ENCODE data around the gene MGARP.

GRCh38 chr4:139247700-139248238, 32.3 kb downstream of the MGARP start:
- TF ChIP-seq TARDBP (IDR thresholded peaks at IDR 0.05) (no peak), BHLHE40 (IDR thresholded peaks at IDR 0.05; ENCODE audit: borderline replicate concordance) (no peak), FOXM1 (IDR thresholded peaks at IDR 0.05; ENCODE audit: borderline replicate concordance) (no peak), LEF1 (IDR thresholded peaks at IDR 0.05; ENCODE audit: borderline replicate concordance) (no peak), L3MBTL2 (conservative IDR thresholded peaks at IDR 0.05) (no peak), ELF4 (IDR thresholded peaks at IDR 0.05) (no peak), HDGF (IDR thresholded peaks at IDR 0.05; ENCODE audit: borderline replicate concordance) (no peak), FOXK2 (IDR thresholded peaks at IDR 0.05) (no peak), FOXA1 (IDR thresholded peaks at IDR 0.05) (no peak), ZNF384 (IDR thresholded peaks at IDR 0.05) (no peak), SUZ12 (IDR thresholded peaks at IDR 0.05) (no peak), SP1 (IDR thresholded peaks at IDR 0.05) (no peak), NFRKB (IDR thresholded peaks at IDR 0.05) (no peak), ARNT (IDR thresholded peaks at IDR 0.05) (no peak)

Measured in HEK293T (cell line).